PC-9 (cell line): ENCODE data around the gene ZNF652. TPM values are rescaled to one million over a fixed set of nuclear protein-coding genes. Genes with fewer than 3 reads are reported as not detected.

ENCODE experiments used
- BruUV-seq: library from RNA; stranded (reverse); fragments of 400-500 nt; replicated peaks from 2 replicates; lab custom pipeline; 2021; lab: Mats Ljungman, UMichigan
- CTCF ChIA-PET: fragments of 300-600 bp; sonication (Branson Sonifier 250); formaldehyde crosslinking; loops from one replicate; lab custom pipeline; 2022; ENCODE audit warnings: antibody characterized with exemption; lab: Charles Lee
- POLR2A ChIA-PET: fragments of 300-600 bp; sonication (Branson Sonifier 250); formaldehyde crosslinking; loops from one replicate; lab custom pipeline; 2022; ENCODE audit warnings: antibody characterized with exemption; ENCODE audit not compliant: unreplicated experiment; lab: Charles Lee
- DNase-seq, 2 experiments: peaks; one replicate each; pipeline versions ENCODE4 v3.0.0 to v3.0.0-alpha.2; 2015 to 2022; ENCODE audit warnings: mixed read lengths in 1 of 2
- H2AFZ ChIP-seq: fragments of 200-600 bp; sonication (generic); 2 replicates; pipeline ENCODE4 v1.8.1; 2017; ENCODE audit warnings: antibody characterized with exemption
- H3F3A ChIP-seq: fragments of 200-600 bp; sonication (generic); 2 replicates; pipeline ENCODE4 v1.8.1; 2017; ENCODE audit warnings: antibody characterized with exemption, mild to moderate bottlenecking, low read depth; ENCODE audit not compliant: insufficient read depth
- H3K27ac ChIP-seq: fragments of 200-600 bp; sonication (generic); 2 replicates; pipeline ENCODE4 v1.6.1; 2016; ENCODE audit warnings: mixed run types
- H3K27me3 ChIP-seq: fragments of 200-600 bp; sonication (generic); 2 replicates; pipeline ENCODE4 v1.6.1; 2016; ENCODE audit warnings: low read depth, mixed run types; ENCODE audit not compliant: insufficient read depth
- H3K36me3 ChIP-seq: fragments of 200-600 bp; sonication (generic); 2 replicates; pipeline ENCODE4 v1.6.1; 2016; ENCODE audit warnings: low read depth, mixed run types
- H3K4me1 ChIP-seq: fragments of 200-600 bp; sonication (generic); replicated peaks from 2 replicates; pipeline ENCODE4 v1.6.1; 2016; ENCODE audit warnings: mixed run types; ENCODE audit not compliant: insufficient read depth
- H3K4me2 ChIP-seq: fragments of 200-600 bp; sonication (generic); 2 replicates; pipeline ENCODE4 v1.6.1; 2017; ENCODE audit warnings: mixed run types
- H3K4me3 ChIP-seq: fragments of 200-600 bp; sonication (generic); 2 replicates; pipeline ENCODE4 v1.6.1; 2016; ENCODE audit warnings: mixed run types
- H3K79me2 ChIP-seq: fragments of 200-600 bp; sonication (generic); 2 replicates; pipeline ENCODE4 v1.6.1; 2017; ENCODE audit warnings: low read depth, mixed run types
- H3K9me2 ChIP-seq: fragments of 200-600 bp; sonication (generic); 2 replicates; pipeline ENCODE4 v1.8.1; 2017; ENCODE audit warnings: mild to moderate bottlenecking; ENCODE audit not compliant: insufficient read depth
- H3K9me3 ChIP-seq: fragments of 200-600 bp; sonication (generic); 2 replicates; pipeline ENCODE4 v1.8.1; 2016; ENCODE audit warnings: low read depth; ENCODE audit not compliant: insufficient read depth
- H4K20me1 ChIP-seq: fragments of 200-600 bp; sonication (generic); 2 replicates; pipeline ENCODE4 v1.8.1; 2017; ENCODE audit not compliant: insufficient read depth
- EZH2 ChIP-seq: fragments of 200-600 bp; sonication (generic); IDR thresholded peaks from 2 replicates; pipeline ENCODE4 v1.8.0; 2017; ENCODE audit warnings: antibody characterized with exemption, low read depth
- intact Hi-C: fragments of 100-400 bp; cut with micrococcal nuclease; formaldehyde crosslinking; loops from one replicate; pipeline ENCODE4 v1.10.0; 2022; ENCODE audit not compliant: unreplicated experiment
- total RNA-seq: library from RNA; stranded (reverse); gene quantifications from 2 replicates; pipeline ENCODE4 v1.2.3, GENCODE V29; 2021
- TF ChIP-seq, protein P1 (sequence below): fragments of 200-600 bp; sonication (generic); conservative IDR thresholded peaks from 2 replicates; pipeline ENCODE4 v1.6.1; 2017; ENCODE audit warnings: mixed run types, antibody characterized with exemption, mild to moderate bottlenecking, moderate library complexity

The ZNF652 gene
- total RNA-seq, 1 experiment from 2014 or later, result 49.8 TPM

DNA sequence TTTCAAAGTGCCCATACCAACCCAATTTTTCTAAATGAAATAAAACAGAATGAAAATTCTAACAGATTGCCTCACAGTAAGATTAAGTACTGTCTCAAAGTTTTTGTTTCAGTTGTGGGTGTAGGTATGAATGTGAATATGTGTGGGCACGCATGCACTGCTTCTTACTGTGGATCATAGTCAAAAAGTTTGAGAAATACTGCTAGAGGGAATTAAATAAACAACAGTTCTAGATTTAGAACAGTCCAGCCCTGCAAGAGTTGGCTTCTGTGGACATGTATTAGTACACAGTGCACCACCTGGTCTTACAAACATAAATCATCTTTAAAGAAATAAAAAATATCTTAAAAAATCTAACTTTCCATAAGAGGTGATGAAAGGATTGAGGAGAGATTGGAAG is 8.4 kb downstream of the ZNF652 start:
- Histone ChIP-seq H2AFZ (no peak overlapping the region), H3F3A (no peaks in the 10 kb centered on the region), H3K27ac (no peak overlapping the region), H3K9me3 (no peaks in the 10 kb centered on the region), H3K4me2 (no peak overlapping the region), H3K27me3 (no peaks in the 10 kb centered on the region), H4K20me1 (peaks cover 44% of the 10 kb centered on the region), H3K79me2 (peaks cover 86% of the 10 kb centered on the region), H3K9me2 (no peaks in the 10 kb centered on the region), H3K4me3 (no peak overlapping the region), H3K4me1 (peaks cover 4% of the 10 kb centered on the region; the same call in 1 of the 2 replicates), H3K36me3 (no peaks in the 10 kb centered on the region)
- BruUV-seq, result no TSS peak
- intact Hi-C loops, result no loop called here
- no peak for TF ChIP-seq EZH2
- TF ChIP-seq, protein P1, sequence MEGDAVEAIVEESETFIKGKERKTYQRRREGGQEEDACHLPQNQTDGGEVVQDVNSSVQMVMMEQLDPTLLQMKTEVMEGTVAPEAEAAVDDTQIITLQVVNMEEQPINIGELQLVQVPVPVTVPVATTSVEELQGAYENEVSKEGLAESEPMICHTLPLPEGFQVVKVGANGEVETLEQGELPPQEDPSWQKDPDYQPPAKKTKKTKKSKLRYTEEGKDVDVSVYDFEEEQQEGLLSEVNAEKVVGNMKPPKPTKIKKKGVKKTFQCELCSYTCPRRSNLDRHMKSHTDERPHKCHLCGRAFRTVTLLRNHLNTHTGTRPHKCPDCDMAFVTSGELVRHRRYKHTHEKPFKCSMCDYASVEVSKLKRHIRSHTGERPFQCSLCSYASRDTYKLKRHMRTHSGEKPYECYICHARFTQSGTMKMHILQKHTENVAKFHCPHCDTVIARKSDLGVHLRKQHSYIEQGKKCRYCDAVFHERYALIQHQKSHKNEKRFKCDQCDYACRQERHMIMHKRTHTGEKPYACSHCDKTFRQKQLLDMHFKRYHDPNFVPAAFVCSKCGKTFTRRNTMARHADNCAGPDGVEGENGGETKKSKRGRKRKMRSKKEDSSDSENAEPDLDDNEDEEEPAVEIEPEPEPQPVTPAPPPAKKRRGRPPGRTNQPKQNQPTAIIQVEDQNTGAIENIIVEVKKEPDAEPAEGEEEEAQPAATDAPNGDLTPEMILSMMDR, result no peak
- DNase-seq, result no peak
- ChIA-PET POLR2A (no interaction called here), CTCF (no interaction called here)

DNA sequence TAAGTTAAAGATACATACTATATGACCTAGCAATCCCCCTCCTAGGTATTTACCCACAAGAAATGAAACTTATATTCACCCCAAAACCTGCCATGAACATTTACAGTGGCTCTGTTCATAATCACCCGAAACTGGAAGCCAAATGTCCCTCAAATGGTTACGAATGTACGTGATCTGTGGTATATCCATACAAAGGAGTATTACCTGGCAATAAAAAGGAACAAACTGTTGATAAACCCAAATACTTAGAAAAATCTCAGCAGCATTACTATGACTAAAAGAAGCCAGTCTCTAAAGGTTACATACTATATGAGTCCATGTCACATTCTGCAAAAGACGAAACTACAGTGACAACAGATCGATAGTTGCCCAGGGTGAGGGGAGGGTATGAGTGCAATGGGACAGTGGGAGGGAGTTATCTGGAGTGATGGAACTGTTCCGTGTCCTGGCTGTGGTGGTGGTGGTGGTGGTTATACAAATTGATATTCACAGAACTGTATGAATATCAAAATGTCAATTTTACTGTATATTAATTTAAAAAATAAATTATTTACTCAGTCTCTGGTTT is 9.4 kb downstream of the ZNF652 start:
- H3F3A ChIP-seq, result 0 out of 2 replicates have a peak, but pooled peaks cover 3% of the 10 kb centered on the region
- H3K36me3 ChIP-seq, result no peaks in the 10 kb centered on the region
- H3K27ac ChIP-seq, result no peak overlapping the region
- CTCF ChIA-PET, result interaction anchor here (0.7 kb wide), 1 partner anchor 38 kb away, joined by 6 read pairs; no protein-coding TSS in a partner anchor
- H3K79me2 ChIP-seq, result peaks cover 86% of the 10 kb centered on the region
- no peak for TF ChIP-seq EZH2
- TF ChIP-seq, protein P1, result no peak
- H3K4me2 ChIP-seq, result no peak overlapping the region
- POLR2A ChIA-PET, result no interaction called here
- peaks cover 37% of the 10 kb centered on the region for H4K20me1 ChIP-seq
- H3K9me3 ChIP-seq, result no peaks in the 10 kb centered on the region
- DNase-seq, result no peak
- no TSS peak for BruUV-seq
- no peak overlapping the region for H3K4me3 ChIP-seq
- H3K27me3 ChIP-seq, result no peaks in the 10 kb centered on the region
- intact Hi-C loops, result no loop called here
- no peaks in the 10 kb centered on the region for H3K9me2 ChIP-seq
- no peaks in the 10 kb centered on the region for H3K4me1 ChIP-seq
- no peak overlapping the region for H2AFZ ChIP-seq

DNA sequence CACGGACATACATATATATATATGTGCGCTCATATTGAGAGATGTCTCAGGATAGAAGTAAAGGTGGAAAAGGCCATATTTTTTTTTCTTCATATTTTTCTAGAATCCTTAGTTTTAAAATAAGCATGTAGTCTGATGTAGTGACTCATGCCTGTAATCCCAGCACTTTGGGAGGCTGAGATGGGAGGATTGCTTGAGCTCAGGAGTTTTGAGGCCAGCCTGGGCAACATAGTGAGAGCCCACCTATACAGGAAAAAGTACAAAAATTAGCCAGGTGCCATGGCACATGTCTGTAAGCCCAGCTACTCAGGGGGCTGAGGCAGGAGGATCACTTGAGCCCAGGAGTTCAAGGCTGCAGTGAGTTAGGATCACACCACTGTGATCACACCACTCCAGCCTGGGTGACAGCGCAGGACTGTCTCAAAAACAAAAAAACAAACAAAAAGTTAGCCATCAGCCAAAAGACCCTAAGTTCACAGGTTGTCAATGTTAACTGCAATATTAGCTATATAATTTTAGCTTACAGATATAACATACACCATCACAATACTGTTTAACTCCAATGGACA is 10.4 kb downstream of the ZNF652 start:
- no peaks in the 10 kb centered on the region for H3K4me1 ChIP-seq
- H3K79me2 ChIP-seq, result peaks cover 84% of the 10 kb centered on the region
- TF ChIP-seq EZH2, result no peak
- TF ChIP-seq, protein P1, result no peak
- no peak overlapping the region for H2AFZ ChIP-seq
- no peaks in the 10 kb centered on the region for H3K9me3 ChIP-seq
- ChIA-PET POLR2A (no interaction called here), CTCF (no interaction called here)
- 0 out of 2 replicates have a peak, but pooled peaks cover 3% of the 10 kb centered on the region for H3F3A ChIP-seq
- H3K27me3 ChIP-seq, result no peaks in the 10 kb centered on the region
- no TSS peak for BruUV-seq
- no peak overlapping the region for H3K4me3 ChIP-seq
- H4K20me1 ChIP-seq, result peaks cover 29% of the 10 kb centered on the region
- intact Hi-C loops, result no loop called here
- no peaks in the 10 kb centered on the region for H3K9me2 ChIP-seq
- no peaks in the 10 kb centered on the region for H3K36me3 ChIP-seq
- H3K4me2 ChIP-seq, result no peak overlapping the region
- no peak overlapping the region for H3K27ac ChIP-seq
- DNase-seq, result no peak
